HG03159 (cell line): Measurements from ENCODE around the gene SEPHS2.
"Not testable (repeated sequence)": the region's sequence is repeated elsewhere in the genome, so short reads cannot be mapped to it uniquely, and the experiment has no call there.

Source experiments
- ATAC-seq: cut with Tn5 transposase; IDR thresholded peaks from one replicate; pipeline ENCODE4 v1.9.1; 2021; ENCODE audit warnings: mild to moderate bottlenecking, moderate library complexity; ENCODE audit not compliant: unreplicated experiment

SEPHS2 gene, protein sequence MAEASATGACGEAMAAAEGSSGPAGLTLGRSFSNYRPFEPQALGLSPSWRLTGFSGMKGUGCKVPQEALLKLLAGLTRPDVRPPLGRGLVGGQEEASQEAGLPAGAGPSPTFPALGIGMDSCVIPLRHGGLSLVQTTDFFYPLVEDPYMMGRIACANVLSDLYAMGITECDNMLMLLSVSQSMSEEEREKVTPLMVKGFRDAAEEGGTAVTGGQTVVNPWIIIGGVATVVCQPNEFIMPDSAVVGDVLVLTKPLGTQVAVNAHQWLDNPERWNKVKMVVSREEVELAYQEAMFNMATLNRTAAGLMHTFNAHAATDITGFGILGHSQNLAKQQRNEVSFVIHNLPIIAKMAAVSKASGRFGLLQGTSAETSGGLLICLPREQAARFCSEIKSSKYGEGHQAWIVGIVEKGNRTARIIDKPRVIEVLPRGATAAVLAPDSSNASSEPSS

DNA sequence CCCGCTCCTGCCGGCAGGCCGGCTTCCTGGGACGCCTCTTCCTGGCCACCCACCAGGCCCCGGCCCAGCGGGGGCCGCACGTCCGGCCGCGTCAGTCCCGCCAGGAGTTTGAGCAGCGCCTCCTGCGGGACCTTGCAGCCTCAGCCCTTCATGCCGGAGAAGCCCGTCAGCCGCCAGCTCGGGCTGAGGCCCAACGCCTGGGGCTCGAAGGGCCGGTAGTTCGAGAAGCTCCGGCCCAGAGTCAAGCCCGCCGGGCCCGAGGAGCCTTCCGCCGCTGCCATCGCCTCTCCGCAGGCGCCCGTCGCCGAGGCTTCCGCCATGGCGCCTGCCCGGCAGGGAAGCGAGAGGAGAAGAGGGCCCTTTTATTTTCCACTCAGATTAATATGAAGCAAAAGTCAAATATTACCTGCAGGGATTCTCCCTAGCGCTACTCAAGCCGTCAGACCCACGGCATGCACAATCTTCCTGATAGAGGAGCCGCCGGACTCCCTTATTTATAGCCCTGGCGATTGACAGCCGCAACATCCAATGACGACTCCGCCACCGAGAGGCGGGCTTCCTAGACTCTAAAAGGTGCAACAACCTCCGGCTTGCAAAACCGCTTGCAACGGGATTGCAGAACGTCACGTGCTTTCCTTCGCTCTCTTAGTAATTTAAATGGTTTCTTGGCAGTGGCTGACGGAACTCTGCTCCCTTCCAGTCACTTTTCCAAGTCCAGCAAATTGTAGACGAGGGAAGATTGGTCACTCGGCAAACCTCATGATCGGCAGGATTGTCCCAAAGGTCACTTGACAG lies at the start of gene SEPHS2:
Gene SEPHS2 (minus strand): TSS at position 467 of the 795 bp plus-strand sequence. CDS start 147 bp downstream, at position 320.
- ATAC-seq = peak; percentile 84

DNA sequence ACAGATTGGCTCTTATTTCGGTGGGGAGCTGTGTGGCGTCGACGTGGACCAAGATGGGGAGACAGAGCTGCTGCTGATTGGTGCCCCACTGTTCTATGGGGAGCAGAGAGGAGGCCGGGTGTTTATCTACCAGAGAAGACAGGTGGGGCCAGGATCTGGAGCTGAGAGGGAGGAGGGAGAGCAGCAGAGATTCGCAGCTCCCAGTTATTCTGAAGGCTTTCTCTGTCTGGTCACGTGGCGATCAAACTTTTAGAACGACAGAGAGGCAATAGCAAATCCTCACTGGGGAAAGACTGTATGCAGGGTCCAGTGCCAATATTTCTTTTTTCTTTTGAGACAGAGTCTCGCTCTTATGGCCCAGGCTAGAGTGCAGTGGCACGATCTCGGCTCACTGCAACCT lies 49.0 kb upstream of the SEPHS2 start:
- no peak for ATAC-seq

DNA sequence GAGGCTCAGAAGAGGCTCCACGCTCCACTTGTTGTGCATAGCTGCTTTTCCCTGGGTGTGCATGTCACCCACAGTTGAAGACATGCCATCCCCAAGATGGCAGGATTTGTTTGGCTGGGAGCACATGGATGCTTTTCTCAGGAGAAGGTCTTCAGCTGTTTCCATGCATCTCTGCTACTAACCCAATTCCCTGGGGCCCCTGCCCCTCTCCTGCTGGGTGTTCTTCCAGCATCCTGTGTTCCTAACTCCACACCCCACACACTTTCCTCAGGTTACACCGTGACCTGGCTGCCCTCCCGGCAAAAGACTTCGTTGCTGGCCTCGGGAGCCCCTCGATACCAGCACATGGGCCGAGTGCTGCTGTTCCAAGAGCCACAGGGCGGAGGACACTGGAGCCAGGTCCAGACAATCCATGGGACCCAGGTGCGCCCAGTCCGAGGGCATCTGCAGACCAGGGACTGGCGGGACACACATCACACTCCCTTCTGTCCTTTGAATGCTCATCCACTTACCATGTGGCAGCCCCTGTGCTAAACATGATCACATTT lies 48.3 kb upstream of the SEPHS2 start:
- ATAC-seq = no peak

DNA sequence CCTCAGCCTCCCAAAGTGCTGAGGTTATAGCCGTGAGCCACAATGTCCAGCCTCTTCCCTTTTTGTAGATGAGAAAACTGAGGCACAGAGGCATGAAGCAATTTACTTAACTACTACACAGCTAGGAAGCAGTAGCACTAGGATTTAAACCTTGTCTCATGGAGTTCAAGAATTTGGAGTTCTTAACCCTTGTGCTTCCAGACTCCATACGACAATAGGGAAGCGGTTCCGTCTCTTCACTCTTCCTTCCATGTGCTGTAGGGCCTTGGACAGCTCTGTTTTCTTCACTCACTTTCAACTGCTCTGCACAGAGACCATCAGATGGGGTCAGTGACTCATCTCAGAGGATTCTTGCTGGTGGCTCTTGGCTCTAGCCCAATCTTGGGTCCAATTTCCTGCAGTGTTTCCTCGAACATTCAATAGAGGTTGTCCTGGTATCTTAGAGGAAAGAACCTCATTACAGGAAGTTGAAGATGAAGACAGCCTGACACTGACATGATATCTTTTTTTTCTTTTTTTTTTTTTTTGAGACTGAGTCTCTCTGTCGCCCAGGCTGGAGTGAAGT lies 46.2 kb upstream of the SEPHS2 start:
- ATAC-seq = no peak

DNA sequence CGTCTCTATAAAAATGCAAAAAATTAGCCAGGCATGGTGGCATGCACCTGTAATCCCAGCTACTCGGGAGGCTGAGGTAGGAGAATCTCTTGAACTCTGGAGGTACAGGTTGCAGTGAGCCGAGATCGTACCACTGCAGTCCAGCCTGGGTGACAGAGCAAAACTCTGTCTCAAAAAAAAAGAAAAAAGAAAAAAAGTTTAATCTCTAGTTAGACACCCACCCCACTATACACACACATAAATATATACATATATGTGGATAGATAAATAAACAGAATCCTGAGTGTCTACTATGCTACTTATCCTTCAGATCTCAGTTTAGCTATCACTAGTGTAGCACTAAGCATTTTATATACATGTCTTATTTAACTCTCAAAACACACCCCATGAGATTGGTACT lies 45.6 kb upstream of the SEPHS2 start:
- ATAC-seq = no peak

DNA sequence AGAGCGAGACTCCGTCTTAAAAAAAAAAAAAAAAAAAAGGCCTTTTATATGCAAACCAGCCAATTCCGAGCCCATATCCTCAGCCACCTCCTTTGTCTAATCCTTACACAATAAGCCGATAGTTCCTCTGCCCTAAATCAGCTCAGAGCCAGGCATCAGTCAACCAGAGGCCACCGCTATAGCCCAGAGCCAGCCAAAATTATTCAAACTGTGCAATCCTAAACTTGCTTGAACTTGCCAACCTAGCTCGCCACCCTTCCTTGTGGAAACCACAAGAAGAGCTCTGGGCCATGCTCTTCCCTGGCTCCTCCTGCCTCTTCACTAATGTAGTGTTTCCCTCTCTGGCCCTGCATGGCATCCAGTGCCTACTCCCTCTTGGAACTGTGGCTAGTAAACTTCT lies 44.5 kb upstream of the SEPHS2 start:
- ATAC-seq = no peak

DNA sequence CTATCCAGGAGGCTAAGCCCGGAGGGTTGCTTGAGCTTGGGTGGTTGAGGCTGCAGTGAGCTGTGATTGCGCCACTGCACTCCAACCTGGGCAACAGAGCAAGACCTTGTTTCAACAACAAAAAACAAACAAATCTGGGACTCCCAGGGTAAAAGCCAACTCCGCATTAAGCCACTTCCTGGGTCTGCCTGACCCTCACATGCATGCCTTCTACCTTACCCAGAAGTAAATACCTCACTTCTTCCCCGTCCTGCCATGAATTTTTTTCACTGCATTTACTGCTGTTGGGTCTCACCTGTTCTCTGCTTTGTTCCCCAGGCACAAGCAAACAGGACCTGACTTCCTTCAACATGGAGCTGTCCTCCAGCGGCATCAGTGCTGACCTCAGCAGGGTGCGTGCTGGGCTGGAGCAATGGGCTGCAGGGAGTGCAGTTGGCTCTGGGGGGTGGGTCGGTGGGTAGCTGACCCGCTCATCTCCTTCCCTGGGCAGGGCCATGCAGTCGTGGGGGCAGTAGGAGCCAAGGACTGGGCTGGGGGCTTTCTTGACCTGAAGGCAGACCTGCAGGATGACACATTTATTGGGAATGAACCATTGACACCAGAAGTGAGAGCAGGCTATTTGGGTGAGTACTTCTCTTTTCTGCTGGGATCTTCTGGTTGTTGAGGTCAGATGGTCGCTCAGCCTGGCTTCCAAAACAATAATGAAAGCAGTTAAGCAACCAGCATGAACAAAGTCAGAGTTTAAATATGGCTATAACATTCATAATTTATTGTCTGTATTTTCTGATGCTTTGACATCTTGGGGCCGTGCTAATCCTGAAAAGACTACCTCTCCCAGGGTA lies 43.3 kb upstream of the SEPHS2 start:
- ATAC-seq = no peak

DNA sequence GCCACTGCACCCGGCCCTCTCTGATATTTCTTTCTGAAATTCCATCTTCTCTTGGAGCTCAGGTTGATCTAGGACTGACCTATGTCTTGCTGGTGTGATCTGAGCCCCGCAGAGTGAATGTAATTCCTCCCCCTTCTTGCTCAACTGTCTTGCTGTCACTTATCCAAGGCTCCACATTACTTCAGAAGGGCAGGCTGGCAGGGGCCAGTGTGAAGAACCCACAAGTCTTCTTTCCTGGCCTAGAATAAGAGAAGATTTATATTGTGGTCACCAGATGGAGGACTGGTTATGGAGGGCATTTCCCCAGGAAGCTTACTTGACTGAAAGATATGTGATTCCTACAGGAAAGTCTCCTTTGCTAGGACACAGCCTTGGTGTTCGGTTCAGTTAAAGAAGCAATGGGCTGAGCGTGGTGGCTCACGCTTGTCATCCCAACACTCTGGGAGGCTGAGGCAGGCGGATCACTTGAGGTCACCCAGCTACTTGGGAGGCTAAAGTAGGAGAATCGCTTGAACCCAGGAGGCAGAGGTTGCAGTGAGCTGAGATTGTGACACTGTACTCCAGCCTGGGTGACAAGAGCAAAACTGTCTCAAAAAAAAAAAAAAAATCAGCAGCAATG lies 40.3 kb upstream of the SEPHS2 start:
- no peak for ATAC-seq

DNA sequence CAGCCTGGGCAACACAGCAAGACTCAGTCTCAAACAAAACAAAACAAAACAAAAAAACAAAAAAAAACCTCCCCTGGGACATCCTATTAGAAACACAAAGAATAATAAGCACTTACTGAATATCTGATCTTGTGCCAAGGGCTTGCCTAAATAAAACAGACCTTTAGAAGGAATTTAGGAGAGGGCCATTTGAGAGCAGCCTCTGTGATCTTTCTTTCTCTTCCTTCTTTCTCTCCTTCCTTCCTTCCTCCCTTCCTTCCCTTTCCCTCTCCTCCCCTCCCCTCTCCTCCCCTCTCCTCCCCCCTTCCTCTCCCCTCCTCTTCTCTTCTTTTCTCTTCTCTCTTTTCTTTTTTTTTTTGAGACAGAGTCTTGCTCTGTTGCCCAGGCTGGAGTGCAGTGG lies 39.2 kb upstream of the SEPHS2 start:
- no peak for ATAC-seq

DNA sequence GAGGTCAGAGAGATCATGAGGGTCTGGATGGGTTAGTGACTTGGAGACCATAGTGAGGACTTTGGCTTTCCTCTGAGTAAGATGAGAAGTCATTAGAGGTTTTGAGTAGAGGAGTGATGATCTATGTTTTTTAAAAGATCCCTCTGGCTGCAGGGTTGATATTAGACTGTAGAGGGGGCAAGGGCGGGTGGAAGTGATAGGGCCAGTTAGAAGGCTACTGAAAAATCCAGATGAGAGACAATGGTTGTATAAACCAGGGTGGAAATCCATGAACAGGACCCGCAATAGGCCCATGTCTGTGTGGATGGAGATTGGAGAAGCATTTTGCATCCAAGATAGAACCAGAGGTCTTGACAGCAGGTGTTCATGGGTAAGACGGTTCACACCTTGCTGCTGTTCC lies 36.7 kb upstream of the SEPHS2 start:
- no peak for ATAC-seq

DNA sequence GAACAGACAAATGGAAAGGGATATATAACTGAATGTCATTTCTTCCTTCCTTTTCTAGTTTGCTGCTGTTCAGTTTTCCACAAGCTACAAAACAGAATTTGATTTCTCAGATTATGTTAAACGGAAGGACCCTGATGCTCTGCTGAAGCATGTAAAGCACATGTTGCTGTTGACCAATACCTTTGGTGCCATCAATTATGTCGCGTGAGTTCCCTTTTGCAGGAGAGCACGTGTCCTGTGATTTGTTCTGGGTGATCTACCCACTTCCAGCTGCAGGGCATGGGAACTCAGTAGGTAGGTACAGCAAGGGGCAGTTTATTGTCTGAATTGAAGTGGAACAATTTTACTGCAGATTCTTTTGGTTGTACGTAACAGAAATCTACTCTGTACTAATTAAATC lies 35.7 kb upstream of the SEPHS2 start:
- no peak for ATAC-seq

DNA sequence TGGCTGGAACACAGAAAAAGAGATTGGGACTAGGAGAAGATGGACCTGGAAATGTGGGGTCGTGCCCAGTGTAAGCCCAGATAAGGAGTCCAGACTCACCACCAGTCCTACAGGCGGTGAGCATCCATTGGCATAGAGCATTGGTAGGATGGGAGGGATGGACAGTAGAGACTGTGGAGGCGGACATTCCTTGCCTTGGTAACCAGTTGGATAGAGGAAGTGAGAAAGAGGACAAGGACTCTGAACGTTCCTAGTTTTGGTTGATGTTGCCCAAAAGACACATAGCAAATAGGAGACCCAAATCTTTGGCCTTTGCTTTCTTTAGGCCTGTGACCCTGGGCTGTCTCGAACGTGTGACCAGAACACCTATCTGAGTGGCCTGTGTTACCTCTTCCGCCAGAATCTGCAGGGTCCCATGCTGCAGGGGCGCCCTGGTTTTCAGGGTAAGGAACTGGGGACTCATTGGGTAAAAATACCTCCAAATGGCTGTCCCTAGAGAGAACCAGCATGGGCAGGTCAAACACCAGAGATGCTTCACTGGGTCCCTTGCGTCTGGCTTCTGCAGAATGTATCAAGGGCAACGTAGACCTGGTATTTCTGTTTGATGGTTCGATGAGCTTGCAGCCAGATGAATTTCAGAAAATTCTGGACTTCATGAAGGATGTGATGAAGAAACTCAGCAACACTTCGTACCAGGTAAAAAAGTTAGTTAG lies 33.2 kb upstream of the SEPHS2 start:
- ATAC-seq = no peak

DNA sequence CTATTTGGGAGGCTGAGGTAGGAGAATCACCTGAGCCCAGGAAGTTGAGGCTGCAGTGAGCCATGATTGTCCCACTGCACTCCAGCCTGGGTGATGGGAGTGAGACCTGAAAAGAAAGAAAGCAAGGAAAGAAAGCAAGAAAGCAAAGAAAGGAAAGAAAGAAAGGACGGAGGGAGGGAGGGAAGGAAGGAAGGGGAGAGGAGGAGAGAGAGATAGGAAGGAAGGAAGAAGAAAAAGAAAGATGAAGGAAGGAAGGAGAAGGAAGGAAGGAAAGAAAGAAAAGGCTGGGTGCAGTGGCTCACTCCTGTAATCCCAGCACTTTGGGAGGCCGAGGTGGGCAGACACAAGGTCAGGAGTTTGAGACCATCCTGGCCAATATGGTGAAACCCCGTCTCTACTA lies 32.1 kb upstream of the SEPHS2 start:
- not testable (repeated sequence) for ATAC-seq

DNA sequence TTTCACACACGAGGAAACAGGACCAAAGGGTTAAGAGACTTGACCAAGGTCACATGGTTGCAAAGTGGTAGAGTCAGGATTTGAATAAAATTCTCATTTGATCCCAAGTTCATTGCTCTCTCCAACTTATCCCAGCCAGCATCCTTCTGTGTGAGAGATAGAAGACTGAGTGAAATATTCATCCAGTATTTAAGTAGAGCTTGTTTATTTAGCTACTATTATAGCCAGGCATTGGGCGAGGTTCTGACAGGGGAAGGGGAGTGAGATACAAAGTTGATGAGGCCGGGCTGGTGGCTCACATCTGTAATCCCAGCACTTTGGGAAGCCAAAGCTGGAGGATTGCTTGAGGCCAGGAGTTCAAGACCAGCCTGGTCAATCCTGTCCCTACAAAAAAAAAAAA lies 31.3 kb upstream of the SEPHS2 start:
- ATAC-seq = no peak

DNA sequence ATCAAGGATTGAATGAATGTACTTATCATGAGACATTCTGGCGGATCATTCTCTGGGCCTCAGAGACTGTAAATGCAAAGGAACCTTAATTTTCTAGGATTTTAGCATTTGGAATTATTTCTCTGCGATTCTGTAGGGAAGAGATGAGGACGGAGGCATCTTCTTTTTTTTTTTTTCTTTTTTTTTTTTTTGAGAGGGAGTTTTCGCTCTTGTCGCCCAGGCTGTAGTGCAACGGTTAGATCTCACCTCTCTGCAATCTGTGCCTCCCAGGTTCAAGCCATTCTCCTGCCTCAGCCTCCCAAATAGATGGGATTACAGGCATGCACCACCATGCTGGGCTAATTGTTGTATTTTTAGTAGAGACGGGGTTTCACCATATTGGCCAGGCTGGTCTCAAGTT lies 29.0 kb upstream of the SEPHS2 start:
- no peak for ATAC-seq

DNA sequence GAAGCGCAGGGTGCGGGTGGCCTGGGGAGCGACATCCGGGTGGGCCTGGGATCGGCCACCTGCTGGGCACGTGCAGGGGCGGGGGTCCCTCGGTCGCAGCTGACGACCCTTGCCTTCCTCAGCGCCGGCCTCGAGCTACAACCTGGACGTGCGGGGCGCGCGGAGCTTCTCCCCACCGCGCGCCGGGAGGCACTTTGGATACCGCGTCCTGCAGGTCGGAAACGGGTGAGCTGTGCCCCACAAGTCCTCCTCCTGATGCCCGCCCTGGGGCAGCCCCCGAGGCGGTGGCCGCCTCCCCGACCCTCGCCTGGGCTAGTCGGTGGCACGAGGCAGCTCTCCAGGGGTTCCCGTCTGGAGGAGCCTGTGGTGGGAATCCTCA lies 28.4 kb upstream of the SEPHS2 start:
- ATAC-seq = no peak

DNA sequence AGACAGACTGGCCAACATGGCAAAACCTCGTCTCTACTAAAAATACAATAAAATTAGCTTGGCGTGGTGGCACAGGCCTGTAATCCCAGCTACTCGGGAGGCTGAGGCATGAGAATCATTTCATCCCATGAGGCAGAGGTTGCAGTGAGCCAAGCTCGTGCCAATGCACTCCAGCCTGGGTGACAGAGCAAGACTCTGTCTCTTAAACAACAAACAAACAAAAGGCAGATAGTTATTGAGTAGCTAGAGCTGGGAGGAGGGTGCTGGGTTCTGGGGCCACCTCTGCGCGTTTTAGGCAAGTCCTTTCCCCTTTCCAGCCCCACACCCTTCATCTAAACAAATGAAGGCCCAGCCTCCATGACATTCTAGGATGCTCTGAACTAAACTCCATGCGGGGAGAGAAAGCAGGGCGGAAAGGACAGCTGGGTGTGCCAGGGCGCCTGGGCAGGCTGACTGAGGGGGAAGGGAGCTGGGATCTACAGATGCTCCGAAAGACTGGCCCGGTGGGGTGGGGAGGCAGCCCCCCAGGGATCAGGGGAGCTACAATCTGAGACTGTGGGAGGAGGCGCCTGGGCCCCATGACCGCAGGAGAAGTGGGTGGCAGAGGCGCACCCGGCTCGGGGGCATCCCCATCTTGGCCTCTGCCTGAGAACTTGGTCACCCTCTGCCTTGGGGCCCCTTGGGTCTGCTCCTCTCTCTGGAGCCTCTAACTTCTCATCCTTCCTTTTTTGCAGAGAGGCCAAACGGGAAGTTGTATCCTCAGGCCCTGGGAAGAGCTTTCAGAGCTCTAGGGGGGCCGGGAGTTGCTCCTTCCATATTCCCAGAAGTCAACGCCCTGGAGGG lies 27.8 kb upstream of the SEPHS2 start:
- ATAC-seq = no peak

DNA sequence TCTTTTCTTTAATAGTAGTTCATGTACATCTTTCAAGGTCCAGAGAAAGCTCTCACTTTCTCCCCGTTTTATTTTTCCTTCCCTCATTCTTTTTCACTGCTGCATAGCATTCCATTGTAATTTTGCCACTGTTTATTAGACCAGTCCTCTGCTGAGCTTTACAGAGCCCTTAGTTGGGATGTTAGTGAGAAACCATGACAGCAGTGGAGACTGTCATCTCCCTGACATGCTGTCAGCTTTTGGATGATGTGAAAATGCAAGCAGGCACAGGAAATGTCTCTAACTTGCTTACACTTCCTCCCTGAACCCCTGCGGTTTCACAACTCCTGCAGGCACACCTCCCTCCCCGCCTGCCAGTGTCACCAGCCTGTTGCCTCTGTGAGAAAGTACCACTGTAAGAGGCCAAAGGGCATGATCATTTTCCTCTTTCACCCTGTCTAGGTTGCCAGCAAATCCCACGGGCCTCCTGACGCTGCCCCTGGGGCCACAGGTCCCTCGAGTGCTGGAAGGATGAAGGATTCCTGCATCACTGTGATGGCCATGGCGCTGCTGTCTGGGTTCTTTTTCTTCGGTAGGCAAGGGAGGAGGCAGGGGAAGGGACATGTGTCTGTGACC lies 26.8 kb upstream of the SEPHS2 start, which contains the start of gene ITGAL:
Gene ITGAL (plus strand): TSS at position 415 of the 615 bp plus-strand sequence. CDS start 96 bp downstream, at position 511.
- ATAC-seq = peak; percentile 52
